ENCODE measurements around the gene PLIN4.

The PLIN4 gene

GRCh38 chr19:4511300-4512054, 6.8 kb downstream of the PLIN4 start:
- no peak for TF ChIP-seq ZNF274 (IDR thresholded peaks at IDR 0.05; ENCODE audit: low read depth, low read length)
- H3K4me3 ChIP-seq (ENCODE audit: low read length), result no peak overlapping the region

DNA sequence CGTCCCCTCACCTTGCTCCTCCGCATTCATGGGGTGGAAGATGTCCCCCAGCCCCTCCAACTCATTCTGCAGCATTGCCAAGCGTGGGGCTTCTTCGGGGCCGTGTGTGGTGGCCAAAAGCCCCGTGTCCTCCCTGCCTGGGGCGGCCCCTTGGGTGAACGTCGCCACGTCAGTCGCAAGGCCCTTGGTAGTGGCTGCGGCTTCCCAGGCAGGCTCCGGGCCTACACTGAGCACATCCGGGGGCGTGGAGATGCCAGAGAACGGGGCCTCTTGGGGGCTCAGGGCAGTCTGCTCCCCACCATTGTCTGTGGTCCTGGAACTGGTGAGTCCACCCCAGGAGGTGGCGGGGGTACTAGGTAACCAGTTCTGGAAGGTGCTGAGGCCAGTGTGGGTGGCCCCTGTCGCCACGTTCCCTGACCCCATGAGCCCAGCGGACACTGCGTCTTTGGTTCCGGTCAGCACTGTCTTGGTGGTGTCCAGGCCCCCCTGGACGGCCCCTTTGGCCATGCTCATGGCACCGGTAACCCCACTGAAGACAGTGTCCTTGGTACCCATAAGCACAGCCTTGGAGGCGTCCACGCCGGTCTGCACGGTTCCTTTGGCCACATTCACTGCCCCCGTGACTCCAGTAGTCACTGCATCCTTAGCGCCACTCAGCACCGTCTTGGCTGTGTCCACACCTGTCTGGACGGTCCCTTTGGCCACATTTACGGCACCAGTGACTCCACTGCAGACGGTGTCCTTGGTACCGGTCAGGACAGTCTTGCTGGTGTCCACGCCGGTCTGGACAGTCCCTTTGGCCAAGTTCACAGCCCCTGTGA, 7.6 kb downstream of the PLIN4 start:
- no peak for TF ChIP-seq ZNF274 (IDR thresholded peaks at IDR 0.05; ENCODE audit: low read depth, low read length)
- no peak overlapping the region for H3K4me3 ChIP-seq (ENCODE audit: low read length)

DNA sequence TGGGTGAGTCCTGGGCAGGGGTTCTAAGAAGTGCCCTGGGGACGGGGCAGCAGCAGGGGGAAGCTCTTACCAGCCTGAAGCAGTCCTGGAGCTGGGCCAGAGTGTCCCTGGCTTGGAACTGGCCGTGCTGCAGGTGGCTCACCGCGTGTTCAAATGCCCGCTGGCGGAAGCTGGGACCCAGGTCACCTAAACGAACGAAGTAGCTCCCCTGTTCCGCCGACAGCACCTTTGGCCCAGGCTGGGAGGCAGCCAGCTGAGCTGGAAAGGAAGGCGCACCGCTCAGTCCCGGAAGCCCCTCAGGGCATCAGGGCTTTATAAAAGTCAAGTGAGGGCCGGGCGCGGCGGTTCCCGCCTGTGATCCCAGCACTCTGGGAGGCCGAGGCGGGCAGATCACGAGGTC, 9.6 kb downstream of the PLIN4 start:
- no peak overlapping the region for H3K4me3 ChIP-seq (ENCODE audit: low read length)
- TF ChIP-seq ZNF274 (IDR thresholded peaks at IDR 0.05; ENCODE audit: low read depth, low read length), result no peak

DNA sequence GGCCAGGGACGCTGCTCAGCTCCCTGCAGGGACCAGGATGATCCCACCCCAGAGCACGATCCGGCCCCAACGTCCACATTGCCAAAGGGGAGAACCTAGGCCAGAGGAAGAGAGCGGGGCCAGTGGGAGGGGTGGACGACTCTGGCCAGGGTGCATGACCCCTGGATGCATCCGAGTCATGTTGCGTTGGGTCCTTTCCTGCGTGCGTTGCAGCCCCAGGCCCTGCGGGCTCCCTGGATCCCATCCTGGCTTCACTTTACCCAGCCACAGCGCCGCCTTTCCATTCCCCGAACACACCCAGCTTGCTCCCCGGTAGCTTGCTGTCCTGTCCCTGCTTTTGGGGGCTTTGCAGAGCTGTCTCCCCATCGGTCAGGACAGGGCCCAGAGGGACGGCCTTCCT, 10.5 kb downstream of the PLIN4 start:
- no peak overlapping the region for H3K4me3 ChIP-seq (ENCODE audit: low read length)
- TF ChIP-seq ZNF274 (IDR thresholded peaks at IDR 0.05; ENCODE audit: low read depth, low read length), result no peak

GRCh38 chr19:4507150-4507452, 11.2 kb downstream of the PLIN4 start:
- no peak overlapping the region for H3K4me3 ChIP-seq (ENCODE audit: low read length)
- no peak for TF ChIP-seq ZNF274 (IDR thresholded peaks at IDR 0.05; ENCODE audit: low read depth, low read length)

- no peak for TF ChIP-seq ZNF274 (IDR thresholded peaks at IDR 0.05; ENCODE audit: low read depth, low read length)
- H3K4me3 ChIP-seq (ENCODE audit: low read length), result no peak overlapping the region
Measured at GRCh38 chr19:4506449-4507149, 11.7 kb downstream of the PLIN4 start.

DNA sequence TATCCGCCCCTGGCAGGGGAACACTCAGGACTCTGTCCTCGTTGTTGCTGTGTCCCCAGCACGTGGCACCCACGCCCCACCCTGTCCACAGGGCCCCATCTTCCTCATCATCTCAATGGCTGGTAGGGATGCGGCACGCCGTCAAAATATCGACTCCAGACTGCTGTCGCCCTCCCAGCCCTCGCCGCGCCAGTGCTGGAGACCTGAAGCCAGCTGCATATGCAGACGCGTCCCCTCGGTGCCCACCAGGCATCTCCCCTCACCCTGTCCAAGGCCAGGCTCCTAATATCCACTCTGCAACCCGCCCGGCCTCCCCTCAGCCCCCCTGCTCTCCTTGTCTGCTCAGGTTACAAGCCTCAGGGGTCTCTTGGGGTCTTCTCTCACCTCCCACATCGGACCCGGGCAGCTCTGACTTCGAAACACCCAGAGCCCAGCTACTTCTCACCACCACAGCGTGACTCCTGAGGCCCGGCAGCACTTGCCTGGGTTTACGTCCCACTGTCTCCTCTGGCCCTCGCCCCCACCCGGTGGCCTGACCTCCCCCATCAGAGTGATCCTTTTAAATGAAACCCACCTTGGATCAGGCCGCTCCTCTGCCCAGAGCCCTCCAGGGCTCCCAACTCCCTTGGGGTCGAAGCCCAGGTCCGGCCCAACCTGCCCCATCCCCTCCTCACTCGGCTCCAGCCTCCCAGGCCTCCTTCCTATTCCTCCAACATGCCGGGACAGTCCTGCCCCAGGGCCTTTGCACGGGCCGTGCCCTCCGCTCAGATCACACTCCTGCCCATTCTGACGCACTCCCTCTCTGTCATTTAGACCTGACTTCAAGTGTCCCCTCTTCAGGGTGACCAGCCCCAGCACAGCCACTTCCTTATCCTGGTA, 12.5 kb downstream of the PLIN4 start:
- H3K4me3 ChIP-seq (ENCODE audit: low read length), result no peak overlapping the region

GRCh38 chr19:4504891-4505569, 13.3 kb downstream of the PLIN4 start:
- no peak overlapping the region for H3K4me3 ChIP-seq (ENCODE audit: low read length)
- TF ChIP-seq ZNF274 (IDR thresholded peaks at IDR 0.05; ENCODE audit: low read depth, low read length), result no peak

More for the DNA sequence above, 12.5 kb downstream of the PLIN4 start:
- no peak for TF ChIP-seq ZNF274 (IDR thresholded peaks at IDR 0.05; ENCODE audit: low read depth, low read length)

DNA sequence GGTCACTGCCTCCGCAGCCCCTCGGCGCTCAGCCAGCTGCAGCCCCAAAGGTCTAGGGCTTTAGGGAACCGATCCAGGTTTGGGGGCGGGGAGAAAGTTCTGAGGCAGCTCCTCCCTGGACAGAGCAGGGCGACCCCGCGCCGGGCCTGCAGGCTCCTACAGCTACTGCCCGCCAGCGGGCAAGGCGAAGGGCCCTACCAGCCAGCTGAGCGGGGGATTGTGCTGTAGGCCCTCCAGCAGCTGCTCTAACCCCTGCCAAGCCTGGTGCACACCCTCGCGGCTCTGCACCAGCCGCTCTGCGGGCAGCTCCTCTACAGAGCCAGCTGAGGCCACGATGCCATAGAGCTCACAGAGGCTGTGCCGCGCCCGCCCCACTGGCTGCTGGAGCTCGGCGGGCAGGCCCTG, 14.0 kb downstream of the PLIN4 start:
- no peak for TF ChIP-seq ZNF274 (IDR thresholded peaks at IDR 0.05; ENCODE audit: low read depth, low read length)
- H3K4me3 ChIP-seq (ENCODE audit: low read length), result no peak overlapping the region

GRCh38 chr19:4503825-4504170, 14.5 kb downstream of the PLIN4 start:
- TF ChIP-seq ZNF274 (IDR thresholded peaks at IDR 0.05; ENCODE audit: low read depth, low read length), result no peak
- H3K4me3 ChIP-seq (ENCODE audit: low read length), result no peak overlapping the region

DNA sequence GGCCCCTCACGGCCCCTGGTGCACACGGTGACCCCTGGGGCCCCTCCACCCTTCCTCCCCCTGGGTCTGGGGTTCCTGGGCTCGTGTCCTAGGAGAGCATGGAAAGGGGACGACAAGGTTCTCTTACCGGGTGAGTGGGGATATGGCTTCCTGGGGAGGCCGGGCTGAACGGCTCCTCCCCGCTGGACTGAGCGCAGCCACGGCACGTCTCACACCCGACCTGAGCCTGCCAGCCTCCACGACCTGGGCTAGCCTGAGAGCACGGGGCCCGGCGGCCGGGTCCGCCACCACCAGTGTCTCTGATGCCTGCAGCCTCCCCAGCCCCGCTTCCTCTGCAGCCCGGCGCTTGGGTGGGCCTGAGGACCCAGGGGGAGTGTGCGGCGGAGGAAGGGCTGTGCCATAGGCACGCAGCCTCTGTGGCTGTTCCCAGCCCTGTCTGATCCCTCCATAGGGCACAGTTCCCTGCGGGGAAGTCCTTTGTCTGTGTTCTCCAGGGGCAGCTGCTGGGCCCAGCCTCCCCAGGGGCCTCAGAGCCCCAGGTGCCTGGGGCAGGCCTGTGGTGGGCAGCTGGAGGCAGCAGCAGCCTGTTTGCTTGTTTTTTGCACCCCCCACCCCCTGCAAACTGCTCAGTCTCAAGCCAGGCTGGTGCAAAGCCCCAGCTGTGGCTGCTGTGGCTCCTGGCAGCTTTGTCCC, 15.0 kb downstream of the PLIN4 start:
- no peak overlapping the region for H3K4me3 ChIP-seq (ENCODE audit: low read length)
- no peak for TF ChIP-seq ZNF274 (IDR thresholded peaks at IDR 0.05; ENCODE audit: low read depth, low read length)

- no peak for TF ChIP-seq ZNF274 (IDR thresholded peaks at IDR 0.05; ENCODE audit: low read depth, low read length)
- no peak overlapping the region for H3K4me3 ChIP-seq (ENCODE audit: low read length)
Measured at GRCh38 chr19:4502282-4503131, 15.8 kb downstream of the PLIN4 start.

All from GM08714 (cell line).